H1 (cell line): ENCODE results near the gene C19orf12. TPM values are rescaled to one million over a fixed set of nuclear protein-coding genes. Genes with fewer than 3 reads are reported as not detected.
A peak's percentile ranks its signal among the peaks of the same experiment; 100 is the strongest.

ENCODE experiments used
- CTCF ChIA-PET: fragments of 300-600 bp; sonication (Branson Sonifier 250); formaldehyde crosslinking; loops from one replicate; lab custom pipeline; 2021; ENCODE audit not compliant: partially characterized antibody; lab: Charles Lee
- POLR2A ChIA-PET: fragments of 300-600 bp; sonication (Branson Sonifier 250); formaldehyde crosslinking; loops from one replicate; lab custom pipeline; 2021; ENCODE audit warnings: inconsistent platforms; ENCODE audit not compliant: partially characterized antibody; lab: Charles Lee
- DNase-seq, 2 experiments: peaks; one replicate each; pipeline versions ENCODE4 v3.0.0 to v3.0.0-alpha.2; 2010 to 2022; ENCODE audit warnings: low spot score in 2 of 2, low read depth in 1 of 2, mixed read lengths in 1 of 2
- FAIRE-seq: peaks from 2 replicates; lab custom pipeline; 2011; peaks lifted over from hg19 to GRCh38; lab: Jason Lieb, UNC
- H2AFZ ChIP-seq: 2 replicates; pipeline ENCODE4 v1.8.1; 2012; ENCODE audit warnings: low read length, inconsistent platforms
- H2AK5ac ChIP-seq: 2 replicates; pipeline ENCODE4 v1.6.1; 2013; ENCODE audit warnings: low read depth, low read length
- H2BK120ac ChIP-seq: replicated peaks from 2 replicates; pipeline ENCODE3; 2013; ENCODE audit warnings: low read depth, low read length, inconsistent platforms
- H2BK12ac ChIP-seq: 2 replicates; pipeline ENCODE4 v1.6.1; 2013; ENCODE audit warnings: low read depth, low read length
- H2BK15ac ChIP-seq: 2 replicates; pipeline ENCODE4 v1.6.1; 2013; ENCODE audit warnings: low read length
- H2BK20ac ChIP-seq: 2 replicates; pipeline ENCODE4 v1.6.1; 2013; ENCODE audit warnings: low read length
- H2BK5ac ChIP-seq: 2 replicates; pipeline ENCODE4 v1.6.1; 2013; ENCODE audit warnings: low read depth, low read length
- H3K14ac ChIP-seq: 2 replicates; pipeline ENCODE4 v1.6.1; 2013; ENCODE audit warnings: inconsistent platforms; ENCODE audit not compliant: insufficient read length
- H3K18ac ChIP-seq: 2 replicates; pipeline ENCODE4 v1.6.1; 2013; ENCODE audit warnings: low read length; ENCODE audit errors: extremely low read depth
- H3K23ac ChIP-seq: 2 replicates; pipeline ENCODE4 v1.6.1; 2013; ENCODE audit warnings: inconsistent platforms; ENCODE audit not compliant: insufficient read length
- H3K23me2 ChIP-seq: 2 replicates; pipeline ENCODE4 v1.6.1; 2013; ENCODE audit warnings: low read depth, low read length
- H3K27ac ChIP-seq: 2 replicates; pipeline ENCODE4 v1.6.1; 2011; ENCODE audit warnings: low read depth, low read length, inconsistent platforms
- H3K27me3 ChIP-seq, 4 experiments: replicated peaks in 1 of 4; 1 replicate in 1 of 4; 2 replicates in 3 of 4; pipeline versions ENCODE4 v1.6.1 to v1.8.1; 2011 to 2013; ENCODE audit warnings: low read length in 3 of 4, mild to moderate bottlenecking in 3 of 4, inconsistent platforms in 2 of 4, mixed read lengths in 2 of 4, moderate library complexity in 1 of 4; ENCODE audit not compliant: control insufficient read depth in 3 of 4, insufficient read depth in 3 of 4; ENCODE audit errors: extremely low read depth in 1 of 4
- H3K36me3 ChIP-seq, 4 experiments: 2 replicates each; pipeline versions ENCODE4 v1.6.1 to v1.8.1; 2011 to 2013; ENCODE audit warnings: mild to moderate bottlenecking in 4 of 4, low read length in 3 of 4, moderate library complexity in 2 of 4, control low read depth in 1 of 4, inconsistent platforms in 1 of 4; ENCODE audit not compliant: insufficient read depth in 4 of 4, control insufficient read depth in 2 of 4
- H3K4ac ChIP-seq: replicated peaks from 2 replicates; pipeline ENCODE3; 2013; ENCODE audit warnings: low read length, low read depth, mixed read lengths, inconsistent platforms; ENCODE audit not compliant: insufficient read length
- H3K4me1 ChIP-seq, 4 experiments: replicated peaks in 1 of 4; 1 replicate in 1 of 4; 2 replicates in 3 of 4; pipeline versions ENCODE4 v1.6.1 to v1.8.1; 2011 to 2013; ENCODE audit warnings: low read length in 3 of 4, inconsistent platforms in 2 of 4, mixed read lengths in 1 of 4; ENCODE audit not compliant: insufficient read depth in 4 of 4, control insufficient read depth in 3 of 4
- H3K4me2 ChIP-seq, 2 experiments: 2 replicates each; pipeline versions ENCODE4 v1.6.1 to v1.8.1; 2011 to 2013; ENCODE audit warnings: low read depth in 2 of 2, low read length in 2 of 2, control low read depth in 1 of 2, inconsistent platforms in 1 of 2, mild to moderate bottlenecking in 1 of 2; ENCODE audit not compliant: insufficient read depth in 1 of 2
- H3K4me3 ChIP-seq, 4 experiments: fragments of 200-600, 300-600 bp in 1 of 4; sonication (generic), shearing (Covaris generic), sonication (Bioruptor Twin) in 1 of 4; 2 replicates each; pipeline versions ENCODE4 v1.5.1 to v1.8.1; 2011 to 2016; ENCODE audit warnings: low read length in 4 of 4, low read depth in 3 of 4, control low read depth in 2 of 4, inconsistent platforms in 2 of 4, mild to moderate bottlenecking in 2 of 4, mixed read lengths in 1 of 4, moderate library complexity in 1 of 4; ENCODE audit not compliant: insufficient read depth in 2 of 4; ENCODE audit errors: extremely low read depth in 1 of 4
- H3K56ac ChIP-seq: replicated peaks from 2 replicates; pipeline ENCODE3; 2013; ENCODE audit warnings: low read depth, mild to moderate bottlenecking, mixed read lengths, low read length, inconsistent platforms; ENCODE audit not compliant: insufficient read length
- H3K79me1 ChIP-seq: 2 replicates; pipeline ENCODE4 v1.6.1; 2013; ENCODE audit warnings: low read depth, low read length, control low read depth
- H3K79me2 ChIP-seq, 2 experiments: 2 replicates each; pipeline versions ENCODE4 v1.6.1 to v1.8.1; 2012 to 2013; ENCODE audit warnings: low read length in 2 of 2, mild to moderate bottlenecking in 2 of 2, inconsistent platforms in 1 of 2; ENCODE audit not compliant: insufficient read depth in 2 of 2, control insufficient read depth in 1 of 2
- H3K9ac ChIP-seq, 4 experiments: replicated peaks in 1 of 4; 1 replicate in 1 of 4; 2 replicates in 3 of 4; pipeline versions ENCODE4 v1.6.1 to v1.8.1; 2011 to 2013; ENCODE audit warnings: low read depth in 3 of 4, low read length in 3 of 4, control low read depth in 2 of 4, mild to moderate bottlenecking in 2 of 4, moderate library complexity in 2 of 4, inconsistent platforms in 1 of 4; ENCODE audit errors: extremely low read depth in 1 of 4
- H3K9me3 ChIP-seq, 2 experiments: 2 replicates each; pipeline versions ENCODE4 v1.6.1 to v1.8.1; 2012 to 2013; ENCODE audit warnings: mild to moderate bottlenecking in 2 of 2, moderate library complexity in 2 of 2, control low read depth in 1 of 2, inconsistent platforms in 1 of 2, low read depth in 1 of 2, low read length in 1 of 2, mixed read lengths in 1 of 2; ENCODE audit not compliant: insufficient read depth in 2 of 2
- H4K20me1 ChIP-seq, 2 experiments: replicated peaks in 1 of 2; 2 replicates each; pipeline versions ENCODE3 to v1.8.1; 2011 to 2013; ENCODE audit warnings: inconsistent platforms in 2 of 2, low read length in 2 of 2, mild to moderate bottlenecking in 1 of 2; ENCODE audit not compliant: insufficient read depth in 2 of 2, control insufficient read depth in 1 of 2
- H4K5ac ChIP-seq: 2 replicates; pipeline ENCODE4 v1.6.1; 2013; ENCODE audit warnings: low read length, low read depth, mixed read lengths, inconsistent platforms; ENCODE audit not compliant: insufficient read length
- H4K8ac ChIP-seq: 2 replicates; pipeline ENCODE4 v1.8.0; 2013; ENCODE audit warnings: mild to moderate bottlenecking, moderate library complexity, low read length, inconsistent platforms; ENCODE audit not compliant: insufficient read depth; ENCODE audit errors: extremely low read depth
- H4K91ac ChIP-seq: replicated peaks from 2 replicates; pipeline ENCODE3; 2013; ENCODE audit warnings: low read length, mixed read lengths, inconsistent platforms; ENCODE audit not compliant: insufficient read length
- CEBPB ChIP-seq: IDR thresholded peaks from 2 replicates; pipeline ENCODE4 v1.6.1; 2012; ENCODE audit warnings: low read depth, low read length
- GABPA ChIP-seq: IDR thresholded peaks from 2 replicates; pipeline ENCODE4 v1.6.1; 2011; ENCODE audit warnings: mild to moderate bottlenecking, low read length, moderate library complexity, borderline replicate concordance; ENCODE audit not compliant: insufficient read depth
- HDAC2 ChIP-seq, 2 experiments: fragments of 300-600 bp in 1 of 2; sonication (generic) in 1 of 2; IDR thresholded peaks; 2 replicates each; pipeline ENCODE4 v1.6.1; 2011 to 2012; ENCODE audit warnings: low read depth in 2 of 2, low read length in 2 of 2, mild to moderate bottlenecking in 2 of 2, moderate library complexity in 2 of 2, borderline replicate concordance in 1 of 2, inconsistent platforms in 1 of 2
- NRF1 ChIP-seq: IDR thresholded peaks from 2 replicates; pipeline ENCODE4 v1.6.1; 2011; ENCODE audit warnings: mild to moderate bottlenecking, low read depth, low read length, improper control_type of control experiment
- RAD21 ChIP-seq, 2 experiments: IDR thresholded peaks in 1 of 2; conservative IDR thresholded peaks in 1 of 2; 2 replicates each; pipeline ENCODE4 v1.6.1; 2011; ENCODE audit warnings: low read depth in 2 of 2, low read length in 2 of 2, improper control_type of control experiment in 1 of 2, inconsistent platforms in 1 of 2, mild to moderate bottlenecking in 1 of 2, moderate library complexity in 1 of 2
- SP2 ChIP-seq: IDR thresholded peaks from 2 replicates; pipeline ENCODE4 v1.6.1; 2012; ENCODE audit warnings: mild to moderate bottlenecking, low read length, inconsistent platforms
- SP4 ChIP-seq: IDR thresholded peaks from 2 replicates; pipeline ENCODE4 v1.6.1; 2012; ENCODE audit warnings: low read length, inconsistent platforms
- TBP ChIP-seq: IDR thresholded peaks from 2 replicates; pipeline ENCODE4 v1.6.1; 2011; ENCODE audit warnings: low read depth, low read length, improper control_type of control experiment
- ZNF274 ChIP-seq: IDR thresholded peaks from 2 replicates; pipeline ENCODE4 v1.7.0; 2012; ENCODE audit warnings: low read length, borderline replicate concordance; ENCODE audit errors: extremely low read depth
- WGBS, 2 experiments: shearing (Covaris generic) in 1 of 2; methylation state at CpG; one replicate each; pipeline versions ENCODE4 v1.1.6 to v1.1.7; 2013 to 2015; ENCODE audit warnings: low lambda C conversion rate in 2 of 2, mixed read lengths in 2 of 2, inconsistent platforms in 1 of 2, low coverage in 1 of 2, missing lambda C conversion rate in 1 of 2; ENCODE audit not compliant: insufficient replicate concordance in 2 of 2, insufficient coverage in 1 of 2, insufficient read length in 1 of 2; ENCODE audit errors: extremely low coverage in 1 of 2, missing lambda C conversion rate in 1 of 2; 5-methylcytosine and 5-hydroxymethylcytosine counted together
- polyA plus RNA-seq, 7 experiments: library from polyadenylated mRNA; depleted of rRNA in 3 of 7; stranded (reverse) in 5 of 7; unstranded in 2 of 7; fragments of >200 nt in 5 of 7; fragments of 200-250 nt in 2 of 7; gene quantifications; 1 replicate in 5 of 7; 2 replicates in 1 of 7; 4 replicates in 1 of 7; pipeline versions ENCODE4 v1.2.1 to v1.2.3, GENCODE V29; 2011 to 2013; ENCODE audit warnings: missing spikeins in 2 of 7, mixed read lengths in 2 of 7
- total RNA-seq: library from RNA; stranded (reverse); fragmentation: NEBNext Ultra II Directional; extraction: Animal tissue kit (Norgen Biotek cat#: 25700); gene quantifications from 2 replicates; pipeline ENCODE4 v1.2.1, GENCODE V29; 2021
- TF ChIP-seq, protein P1 (sequence below): IDR thresholded peaks from 2 replicates; pipeline ENCODE4 v1.6.1; 2012; ENCODE audit warnings: inconsistent platforms

C19orf12 gene
- total and polyA plus RNA-seq, 2 of the 8 experiments (the other 6 are each of a cell fraction or from before 2014, with no cell fraction given), result 10.7 to 11.9 TPM

DNA sequence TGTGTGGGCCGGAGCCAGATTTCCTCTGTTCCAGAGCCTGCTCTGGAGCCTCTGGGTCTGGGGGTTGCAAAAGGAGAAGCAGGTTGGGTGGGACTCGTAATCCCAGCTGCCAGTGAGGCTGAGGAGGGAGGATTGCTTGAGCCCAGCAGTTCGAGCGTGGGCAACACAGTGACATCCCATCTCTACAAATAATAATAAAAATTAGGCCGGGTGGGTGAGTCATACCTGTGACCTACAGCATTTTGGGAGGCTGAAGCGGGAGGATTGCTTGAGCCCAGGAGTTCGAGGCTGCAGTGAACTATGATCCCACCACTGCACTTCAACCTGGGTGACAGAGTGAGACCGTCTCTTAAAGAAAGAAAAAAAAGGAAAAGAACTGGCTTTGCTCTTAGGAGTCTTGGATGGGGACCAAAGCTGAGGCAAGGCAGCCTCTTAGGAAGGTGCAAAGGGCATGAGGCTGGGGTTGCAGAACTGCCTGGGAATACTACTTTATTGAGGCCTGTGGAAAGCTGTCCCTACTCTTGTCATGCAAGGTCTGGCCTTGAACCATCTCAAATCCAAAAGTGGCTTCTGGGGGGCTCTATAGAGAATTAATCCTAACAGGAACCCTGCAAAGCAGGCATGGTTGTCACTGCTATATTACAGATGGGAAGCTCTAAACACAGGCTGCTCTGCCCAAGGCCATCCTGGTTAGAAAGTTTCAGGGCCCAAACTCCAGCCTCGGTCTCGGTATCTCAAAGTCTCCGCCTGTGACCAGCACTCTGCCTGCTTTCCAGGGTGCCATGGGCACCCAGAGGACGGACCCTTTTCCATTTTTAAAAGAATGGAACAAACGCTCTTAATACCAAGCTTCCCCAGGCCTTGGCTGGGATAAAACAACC, 880 bp upstream of the C19orf12 start:
- Histone ChIP-seq H2BK20ac (no peak overlapping the region), H3K23ac (no peak overlapping the region), H3K23me2 (peaks cover 2% of the 10 kb centered on the region; the same call in 1 of the 2 replicates), H3K79me1 (no peaks in the 10 kb centered on the region; the same call in none of the 2 replicates), H3K18ac (peak overlapping the region; percentile 71; the same call in 1 of the 2 replicates), H3K14ac (no peak overlapping the region), H4K20me1 (no peaks in the 10 kb centered on the region), H3K56ac (no peak overlapping the region), H4K91ac (peak overlapping the region; percentile 61), H3K4ac (no peak overlapping the region), H3K4me1 (peaks cover 0 to 4% (median 2%) of the 10 kb centered on the region in 4 experiments; a peak in 3 of 7 replicates), H3K4me3 (peak overlapping the region; percentile 62 to 75 (median 66)), H2BK5ac (peak overlapping the region; percentile 35; the same call in 1 of the 2 replicates), H2BK12ac (no peak overlapping the region), H3K36me3 (no peaks in the 10 kb centered on the region), H3K27ac (0 out of 2 replicates have a peak overlapping the region, but pooled peaks have one; percentile 47), H3K9me3 (no peaks in the 10 kb centered on the region), H2BK120ac (no peak overlapping the region), H2AK5ac (no peak overlapping the region), H3K27me3 (no peaks in the 10 kb centered on the region), H2BK15ac (no peak overlapping the region), H3K79me2 (no peaks in the 10 kb centered on the region; a peak in 1 of 4 replicates), H2AFZ (no peak overlapping the region), H4K5ac (no peak overlapping the region), H4K8ac (no peak overlapping the region), H3K4me2 (peak overlapping the region; percentile 73 to 74), H3K9ac (peak overlapping the region; percentile 24 to 62 (median 56); a peak in 6 of 7 replicates)
- DNase-seq, result no peak
- FAIRE-seq, result no peak
- WGBS, 2 experiments, result 78% methylated on average over 13 of the region's 13 CpGs; no CpG with 5 or more reads in 1 of the 2 experiments
- CTCF ChIA-PET, result interaction anchor here (0.6 to 5.7 kb wide), 50 partner anchors 8 to 612 kb away, joined by 3 to 52 read pairs (median 4); no protein-coding TSS in a partner anchor
- POLR2A ChIA-PET, result interaction anchor here (0.6 to 4.4 kb wide), 8 partner anchors 9 to 104 kb away, joined by 3 to 17 read pairs (median 4); no protein-coding TSS in a partner anchor
- TF ChIP-seq GABPA (no peak), SP2 (no peak), RAD21 (IDR thresholded peaks at IDR 0.05 in 1 of 2, conservative IDR thresholded peaks at IDR 0.05 in 1 of 2; ENCODE audit: low read depth in 2 of 2, low read length in 2 of 2) (no peak), ZNF274 (no peak), HDAC2 (IDR thresholded peaks at IDR 0.05; ENCODE audit: borderline replicate concordance in 1 of 2, low read depth in 2 of 2, low read length in 2 of 2) (no peak), NRF1 (no peak), CEBPB (no peak), TBP (no peak), SP4 (no peak)
- TF ChIP-seq, protein P1, sequence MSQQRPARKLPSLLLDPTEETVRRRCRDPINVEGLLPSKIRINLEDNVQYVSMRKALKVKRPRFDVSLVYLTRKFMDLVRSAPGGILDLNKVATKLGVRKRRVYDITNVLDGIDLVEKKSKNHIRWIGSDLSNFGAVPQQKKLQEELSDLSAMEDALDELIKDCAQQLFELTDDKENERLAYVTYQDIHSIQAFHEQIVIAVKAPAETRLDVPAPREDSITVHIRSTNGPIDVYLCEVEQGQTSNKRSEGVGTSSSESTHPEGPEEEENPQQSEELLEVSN, result no peak
